IMR-90 (cell line): ENCODE results near the gene ADAMTS14.

Experiments used
- CEBPB ChIP-seq: IDR thresholded peaks from 2 replicates; pipeline ENCODE4 v1.6.1; 2012; ENCODE audit warnings: low read depth, low read length, improper control_type of control experiment
- CHD1 ChIP-seq: IDR thresholded peaks from 2 replicates; pipeline ENCODE4 v1.6.1; 2012; ENCODE audit warnings: low read depth, low read length, improper control_type of control experiment
- ELK1 ChIP-seq: fragments of 150-350 bp; IDR thresholded peaks from 2 replicates; pipeline ENCODE4 v1.6.1; 2016; ENCODE audit warnings: low read depth, mild to moderate bottlenecking, low read length, moderate library complexity, borderline replicate concordance
- FOS ChIP-seq: fragments of 150-350 bp; IDR thresholded peaks from 2 replicates; pipeline ENCODE4 v1.6.1; 2016; ENCODE audit warnings: low read depth, low read length
- MAZ ChIP-seq: IDR thresholded peaks from 2 replicates; pipeline ENCODE4 v1.6.1; 2012; ENCODE audit warnings: low read depth, mild to moderate bottlenecking, low read length, improper control_type of control experiment, moderate library complexity, borderline replicate concordance
- MXI1 ChIP-seq: IDR thresholded peaks from 2 replicates; pipeline ENCODE4 v1.6.1; 2012; ENCODE audit warnings: low read depth, mild to moderate bottlenecking, low read length, moderate library complexity, borderline replicate concordance
- POLR2A ChIP-seq: IDR thresholded peaks from 2 replicates; pipeline ENCODE4 v1.6.1; 2012; ENCODE audit warnings: mild to moderate bottlenecking, low read depth, low read length
- RAD21 ChIP-seq: IDR thresholded peaks from 2 replicates; pipeline ENCODE4 v1.6.1; 2012; ENCODE audit warnings: low read length, improper control_type of control experiment
- RCOR1 ChIP-seq: IDR thresholded peaks from 2 replicates; pipeline ENCODE4 v1.6.1; 2012; ENCODE audit warnings: mild to moderate bottlenecking, low read length, improper control_type of control experiment; ENCODE audit not compliant: insufficient replicate concordance
- RFX5 ChIP-seq: IDR thresholded peaks from 2 replicates; pipeline ENCODE4 v1.8.0; 2012; ENCODE audit warnings: low read depth, mild to moderate bottlenecking, low read length, moderate library complexity
- TF ChIP-seq, protein P1 (sequence below): conservative IDR thresholded peaks from 2 replicates; pipeline ENCODE4 v1.5.1; 2012; ENCODE audit warnings: mild to moderate bottlenecking, low read depth, low read length, improper control_type of control experiment

- TF ChIP-seq RFX5 = no peak
- TF ChIP-seq, protein P1, sequence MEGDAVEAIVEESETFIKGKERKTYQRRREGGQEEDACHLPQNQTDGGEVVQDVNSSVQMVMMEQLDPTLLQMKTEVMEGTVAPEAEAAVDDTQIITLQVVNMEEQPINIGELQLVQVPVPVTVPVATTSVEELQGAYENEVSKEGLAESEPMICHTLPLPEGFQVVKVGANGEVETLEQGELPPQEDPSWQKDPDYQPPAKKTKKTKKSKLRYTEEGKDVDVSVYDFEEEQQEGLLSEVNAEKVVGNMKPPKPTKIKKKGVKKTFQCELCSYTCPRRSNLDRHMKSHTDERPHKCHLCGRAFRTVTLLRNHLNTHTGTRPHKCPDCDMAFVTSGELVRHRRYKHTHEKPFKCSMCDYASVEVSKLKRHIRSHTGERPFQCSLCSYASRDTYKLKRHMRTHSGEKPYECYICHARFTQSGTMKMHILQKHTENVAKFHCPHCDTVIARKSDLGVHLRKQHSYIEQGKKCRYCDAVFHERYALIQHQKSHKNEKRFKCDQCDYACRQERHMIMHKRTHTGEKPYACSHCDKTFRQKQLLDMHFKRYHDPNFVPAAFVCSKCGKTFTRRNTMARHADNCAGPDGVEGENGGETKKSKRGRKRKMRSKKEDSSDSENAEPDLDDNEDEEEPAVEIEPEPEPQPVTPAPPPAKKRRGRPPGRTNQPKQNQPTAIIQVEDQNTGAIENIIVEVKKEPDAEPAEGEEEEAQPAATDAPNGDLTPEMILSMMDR = no peak
- TF ChIP-seq CHD1 = no peak
- TF ChIP-seq POLR2A = no peak
- no peak for TF ChIP-seq MXI1
- no peak for TF ChIP-seq RCOR1
- TF ChIP-seq RAD21 = no peak
- no peak for TF ChIP-seq MAZ
- no peak for TF ChIP-seq FOS
- no peak for TF ChIP-seq ELK1
- TF ChIP-seq CEBPB = no peak
These were observed 71.1 kb downstream of the ADAMTS14 start for GRCh38 chr10:70743430-70743788.
